Measurements from ENCODE around the gene ZNF423. TPM values are rescaled to one million over a fixed set of nuclear protein-coding genes. Genes with fewer than 3 reads are reported as not detected.

Gene ZNF423
- total RNA-seq, 1 experiment from 2014 or later = 0.49 TPM

GRCh38 chr16:49659356-49659755, 196.6 kb downstream of the ZNF423 start:
- Histone ChIP-seq H3K27ac (ENCODE audit: low read length) (no peak overlapping the region), H3K27me3 (ENCODE audit: control insufficient read depth, insufficient read depth, low read length) (no peaks in the 10 kb centered on the region), H3K9me3 (ENCODE audit: control insufficient read depth, insufficient read depth, low read depth, low read length) (no peaks in the 10 kb centered on the region), H3K4me1 (ENCODE audit: control insufficient read depth, insufficient read depth, low read length) (no peaks in the 10 kb centered on the region), H3K4me3 (ENCODE audit: low read depth in 2 of 2, low read length in 2 of 2) (no peak overlapping the region), H3K36me3 (ENCODE audit: control insufficient read depth, insufficient read depth, low read length) (no peaks in the 10 kb centered on the region)
- in situ Hi-C loops (cut with HindIII; ENCODE audit: low pct_unique_long_range_greater_than_20kb, low sequenced_read_pairs) = no loop called here
- no TSS peak for BruUV-seq (replicated peaks)
- ChIA-PET CTCF (no interaction called here), POLR2A (no interaction called here)
- DNase-seq (ENCODE audit: low read depth, low spot score) (no peak), ATAC-seq (no peak)
- intact Hi-C loops (cut with micrococcal nuclease; ENCODE audit: unreplicated experiment) = no loop called here
- TF ChIP-seq SIN3A (IDR thresholded peaks at IDR 0.05; ENCODE audit: borderline replicate concordance, insufficient read depth, low read depth, low read length) (no peak), CTCF (IDR thresholded peaks at IDR 0.05) (no peak), TCF7L2 (IDR thresholded peaks at IDR 0.05; ENCODE audit: low read depth, low read length) (no peak), POLR2AphosphoS5 (IDR thresholded peaks at IDR 0.05; ENCODE audit: low read depth, low read length) (no peak), REST (IDR thresholded peaks at IDR 0.05; ENCODE audit: insufficient read depth in 1 of 2, low read depth in 2 of 2, low read length in 1 of 2) (no peak)

- no peak overlapping the region for H3K27ac ChIP-seq (ENCODE audit: low read length)
- DNase-seq (ENCODE audit: low read depth, low spot score) (no peak), ATAC-seq (no peak)
- no TSS peak for BruUV-seq (replicated peaks)
- no peak overlapping the region for H3K4me3 ChIP-seq (ENCODE audit: low read depth in 2 of 2, low read length in 2 of 2)
- no peaks in the 10 kb centered on the region for H3K36me3 ChIP-seq (ENCODE audit: control insufficient read depth, insufficient read depth, low read length)
- in situ Hi-C loops (cut with HindIII; ENCODE audit: low pct_unique_long_range_greater_than_20kb, low sequenced_read_pairs) (no loop called here), intact Hi-C loops (cut with micrococcal nuclease; ENCODE audit: unreplicated experiment) (no loop called here)
- CTCF ChIA-PET = no interaction called here
- H3K27me3 ChIP-seq (ENCODE audit: control insufficient read depth, insufficient read depth, low read length) = no peaks in the 10 kb centered on the region
- no peaks in the 10 kb centered on the region for H3K9me3 ChIP-seq (ENCODE audit: control insufficient read depth, insufficient read depth, low read depth, low read length)
- POLR2A ChIA-PET = no interaction called here
- no peaks in the 10 kb centered on the region for H3K4me1 ChIP-seq (ENCODE audit: control insufficient read depth, insufficient read depth, low read length)
- TF ChIP-seq SIN3A (IDR thresholded peaks at IDR 0.05; ENCODE audit: borderline replicate concordance, insufficient read depth, low read depth, low read length) = no peak
These were observed 197.4 kb downstream of the ZNF423 start for GRCh38 chr16:49658531-49658930.

- H3K27ac ChIP-seq (ENCODE audit: low read length) = no peak overlapping the region
- TF ChIP-seq POLR2AphosphoS5 (IDR thresholded peaks at IDR 0.05; ENCODE audit: low read depth, low read length) (no peak), REST (IDR thresholded peaks at IDR 0.05; ENCODE audit: insufficient read depth in 1 of 2, low read depth in 2 of 2, low read length in 1 of 2) (no peak), CTCF (IDR thresholded peaks at IDR 0.05) (no peak), TCF7L2 (IDR thresholded peaks at IDR 0.05; ENCODE audit: low read depth, low read length) (no peak), SIN3A (IDR thresholded peaks at IDR 0.05; ENCODE audit: borderline replicate concordance, insufficient read depth, low read depth, low read length) (no peak)
- intact Hi-C loops (cut with micrococcal nuclease; ENCODE audit: unreplicated experiment) (no loop called here), in situ Hi-C loops (cut with HindIII; ENCODE audit: low pct_unique_long_range_greater_than_20kb, low sequenced_read_pairs) (no loop called here)
- ATAC-seq (no peak), DNase-seq (ENCODE audit: low read depth, low spot score) (no peak)
- H3K9me3 ChIP-seq (ENCODE audit: control insufficient read depth, insufficient read depth, low read depth, low read length) = no peaks in the 10 kb centered on the region
- H3K4me1 ChIP-seq (ENCODE audit: control insufficient read depth, insufficient read depth, low read length) = no peaks in the 10 kb centered on the region
- no TSS peak for BruUV-seq (replicated peaks)
- POLR2A ChIA-PET = no interaction called here
- H3K4me3 ChIP-seq (ENCODE audit: low read depth in 2 of 2, low read length in 2 of 2) = no peak overlapping the region
- H3K27me3 ChIP-seq (ENCODE audit: control insufficient read depth, insufficient read depth, low read length) = no peaks in the 10 kb centered on the region
- no peaks in the 10 kb centered on the region for H3K36me3 ChIP-seq (ENCODE audit: control insufficient read depth, insufficient read depth, low read length)
- CTCF ChIA-PET = no interaction called here
These were observed 198.0 kb downstream of the ZNF423 start for GRCh38 chr16:49657736-49658465.
